ENCODE data around the gene ALKBH5. TPM values are rescaled to one million over a fixed set of nuclear protein-coding genes. Genes with fewer than 3 reads are reported as not detected.

The ALKBH5 gene
- total and polyA plus RNA-seq, 2 of the 8 experiments (the other 6 are each of a cell fraction or from before 2014, with no cell fraction given): 63.7 to 86.4 TPM

DNA sequence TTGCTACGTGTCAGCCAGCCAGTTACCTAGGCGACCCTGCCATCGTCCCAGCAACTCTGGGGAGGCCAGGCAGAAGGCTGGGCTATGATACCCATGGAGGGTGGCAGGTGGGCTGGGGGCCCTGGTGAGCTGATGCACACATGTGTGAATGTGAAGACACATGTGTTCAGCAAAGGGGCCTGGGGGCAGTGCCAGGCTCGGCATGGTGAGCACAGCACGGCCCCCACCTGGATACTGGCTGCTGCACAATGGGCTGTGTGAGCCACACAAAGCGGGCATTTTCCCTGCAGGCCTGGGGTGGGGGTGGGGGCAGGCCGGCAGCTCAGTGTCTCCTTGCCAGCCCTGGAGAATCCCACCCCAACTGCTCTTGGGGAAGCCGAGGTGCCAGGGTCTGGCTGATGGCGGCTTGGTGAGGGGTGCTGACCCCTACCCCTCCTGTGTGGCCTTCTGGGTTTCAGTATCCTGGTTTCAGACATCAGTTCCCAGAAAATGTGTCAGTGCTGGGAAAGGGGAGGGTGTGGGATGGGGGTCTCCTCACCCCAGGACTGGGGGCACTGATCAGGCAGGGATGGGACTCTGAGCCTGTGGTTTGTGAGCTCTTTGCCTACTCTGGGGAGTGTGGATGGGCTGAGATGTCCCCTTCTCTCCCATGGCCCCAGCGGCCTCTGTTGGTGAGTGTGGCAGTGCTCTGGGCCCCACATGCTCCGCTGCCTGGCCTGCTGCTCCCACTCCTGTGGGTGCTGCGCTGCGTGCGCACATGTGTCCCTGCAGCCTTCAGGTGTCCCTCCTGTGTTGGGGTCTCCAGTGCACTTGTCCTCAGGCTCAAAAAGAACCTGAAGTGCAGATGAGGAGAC lies 46.9 kb downstream of the ALKBH5 start:
- FAIRE-seq (no peak), DNase-seq (ENCODE audit: low read depth in 1 of 2, low spot score in 2 of 2) (no peak)
- POLR2A ChIA-PET (ENCODE audit: partially characterized antibody): interaction anchor here (0.6 to 3.6 kb wide), 7 partner anchors 12 to 48 kb away, joined by 3 to 14 read pairs (median 5); partner anchors contain the start of genes FLII and MIEF2
- Histone ChIP-seq H3K27ac (ENCODE audit: low read depth, low read length) (no peak overlapping the region), H3K4me3 (ENCODE audit: extremely low read depth in 1 of 4, insufficient read depth in 2 of 4, low read depth in 3 of 4, low read length in 4 of 4) (no peak overlapping the region), H4K5ac (ENCODE audit: insufficient read length, low read depth, low read length) (no peak overlapping the region), H3K9ac (replicated peaks in 1 of 4; ENCODE audit: extremely low read depth in 1 of 4, low read depth in 3 of 4, low read length in 3 of 4) (no peak overlapping the region), H3K18ac (ENCODE audit: extremely low read depth, low read length) (no peak overlapping the region), H2AK5ac (ENCODE audit: low read depth, low read length) (no peak overlapping the region), H4K91ac (replicated peaks; ENCODE audit: insufficient read length, low read length) (no peak overlapping the region), H2BK5ac (ENCODE audit: low read depth, low read length) (peak overlapping the region; percentile 52; the same call in 1 of the 2 replicates), H3K79me2 (ENCODE audit: control insufficient read depth in 1 of 2, insufficient read depth in 2 of 2, low read length in 2 of 2) (peaks cover 8 to 67% of the 10 kb centered on the region in 2 experiments), H3K4me2 (ENCODE audit: insufficient read depth in 1 of 2, low read depth in 2 of 2, low read length in 2 of 2) (no peak overlapping the region), H4K20me1 (replicated peaks in 1 of 2; ENCODE audit: control insufficient read depth in 1 of 2, insufficient read depth in 2 of 2, low read length in 2 of 2) (peaks cover 18 to 31% of the 10 kb centered on the region in 2 experiments), H3K56ac (replicated peaks; ENCODE audit: insufficient read length, low read depth, low read length) (no peak overlapping the region), H2AFZ (ENCODE audit: low read length) (no peak overlapping the region), H4K8ac (ENCODE audit: extremely low read depth, insufficient read depth, low read length) (no peak overlapping the region; the same call in 1 of the 2 replicates), H2BK15ac (ENCODE audit: low read length) (no peak overlapping the region), H3K23me2 (ENCODE audit: low read depth, low read length) (peaks cover 7% of the 10 kb centered on the region), H3K23ac (ENCODE audit: insufficient read length) (no peak overlapping the region), H2BK12ac (ENCODE audit: low read depth, low read length) (no peak overlapping the region), H3K4me1 (replicated peaks in 1 of 4; ENCODE audit: control insufficient read depth in 3 of 4, insufficient read depth in 4 of 4, low read length in 3 of 4) (peaks cover 0 to 10% (median 6%) of the 10 kb centered on the region in 4 experiments; a peak in 4 of 7 replicates), H3K9me3 (ENCODE audit: insufficient read depth in 2 of 2, low read depth in 1 of 2, low read length in 1 of 2) (no peaks in the 10 kb centered on the region), H3K27me3 (replicated peaks in 1 of 4; ENCODE audit: control insufficient read depth in 3 of 4, extremely low read depth in 1 of 4, insufficient read depth in 3 of 4, low read length in 3 of 4) (no peaks in the 10 kb centered on the region), H2BK120ac (replicated peaks; ENCODE audit: low read depth, low read length) (no peak overlapping the region), H2BK20ac (ENCODE audit: low read length) (no peak overlapping the region), H3K4ac (replicated peaks; ENCODE audit: insufficient read length, low read depth, low read length) (no peak overlapping the region), H3K36me3 (ENCODE audit: control insufficient read depth in 2 of 4, insufficient read depth in 4 of 4, low read length in 3 of 4) (peaks cover 15 to 30% (median 17%) of the 10 kb centered on the region in 4 experiments; a peak in 6 of 8 replicates), H3K14ac (ENCODE audit: insufficient read length) (no peak overlapping the region), H3K79me1 (ENCODE audit: low read depth, low read length) (peaks cover 50% of the 10 kb centered on the region)
- TF ChIP-seq ATF3 (IDR thresholded peaks at IDR 0.05; ENCODE audit: insufficient read depth, low read depth, low read length) (no peak), ASH2L (IDR thresholded peaks at IDR 0.05; ENCODE audit: low read length) (no peak), JUND (IDR thresholded peaks at IDR 0.05; ENCODE audit: low read length) (no peak), TCF12 (IDR thresholded peaks at IDR 0.05; ENCODE audit: low read depth, low read length) (no peak), CBX5 (IDR thresholded peaks at IDR 0.05; ENCODE audit: low read depth, low read length) (no peak)
- CTCF ChIA-PET (ENCODE audit: partially characterized antibody): interaction anchor here (0.6 to 8.4 kb wide), 10 partner anchors 10 to 89 kb away, joined by 3 to 76 read pairs (median 5); no protein-coding TSS in a partner anchor
- 81% methylated on average over 14 of the region's 14 CpGs; no CpG with 5 or more reads in 1 of the 2 experiments for WGBS, 2 experiments (ENCODE audit: extremely low coverage in 1 of 2, insufficient coverage in 1 of 2, insufficient read length in 1 of 2, insufficient replicate concordance in 2 of 2, low coverage in 1 of 2, low lambda C conversion rate in 2 of 2, missing lambda C conversion rate in 1 of 2)
